GM12864 (cell line): ENCODE results near the gene NAXE.

Source experiments
- DNase-seq: peaks from one replicate; pipeline ENCODE4 v3.0.0-alpha.2; 2011; ENCODE audit warnings: low read depth
- H3K4me3 ChIP-seq: 2 replicates; pipeline ENCODE4 v1.5.1; 2011; ENCODE audit warnings: mild to moderate bottlenecking, low read depth, low read length, control low read depth
- TF ChIP-seq, protein P1 (sequence below): IDR thresholded peaks from 2 replicates; pipeline ENCODE4 v1.5.1; 2011; ENCODE audit warnings: low read depth, mild to moderate bottlenecking, moderate library complexity, low read length, control low read depth, inconsistent platforms; ENCODE audit errors: missing control alignments

NAXE gene

GRCh38 chr1:156632355-156632754 is 40.8 kb downstream of the NAXE start:
- H3K4me3 ChIP-seq, result no peak overlapping the region
- DNase-seq, result no peak
- TF ChIP-seq, protein P1, sequence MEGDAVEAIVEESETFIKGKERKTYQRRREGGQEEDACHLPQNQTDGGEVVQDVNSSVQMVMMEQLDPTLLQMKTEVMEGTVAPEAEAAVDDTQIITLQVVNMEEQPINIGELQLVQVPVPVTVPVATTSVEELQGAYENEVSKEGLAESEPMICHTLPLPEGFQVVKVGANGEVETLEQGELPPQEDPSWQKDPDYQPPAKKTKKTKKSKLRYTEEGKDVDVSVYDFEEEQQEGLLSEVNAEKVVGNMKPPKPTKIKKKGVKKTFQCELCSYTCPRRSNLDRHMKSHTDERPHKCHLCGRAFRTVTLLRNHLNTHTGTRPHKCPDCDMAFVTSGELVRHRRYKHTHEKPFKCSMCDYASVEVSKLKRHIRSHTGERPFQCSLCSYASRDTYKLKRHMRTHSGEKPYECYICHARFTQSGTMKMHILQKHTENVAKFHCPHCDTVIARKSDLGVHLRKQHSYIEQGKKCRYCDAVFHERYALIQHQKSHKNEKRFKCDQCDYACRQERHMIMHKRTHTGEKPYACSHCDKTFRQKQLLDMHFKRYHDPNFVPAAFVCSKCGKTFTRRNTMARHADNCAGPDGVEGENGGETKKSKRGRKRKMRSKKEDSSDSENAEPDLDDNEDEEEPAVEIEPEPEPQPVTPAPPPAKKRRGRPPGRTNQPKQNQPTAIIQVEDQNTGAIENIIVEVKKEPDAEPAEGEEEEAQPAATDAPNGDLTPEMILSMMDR, result no peak

DNA sequence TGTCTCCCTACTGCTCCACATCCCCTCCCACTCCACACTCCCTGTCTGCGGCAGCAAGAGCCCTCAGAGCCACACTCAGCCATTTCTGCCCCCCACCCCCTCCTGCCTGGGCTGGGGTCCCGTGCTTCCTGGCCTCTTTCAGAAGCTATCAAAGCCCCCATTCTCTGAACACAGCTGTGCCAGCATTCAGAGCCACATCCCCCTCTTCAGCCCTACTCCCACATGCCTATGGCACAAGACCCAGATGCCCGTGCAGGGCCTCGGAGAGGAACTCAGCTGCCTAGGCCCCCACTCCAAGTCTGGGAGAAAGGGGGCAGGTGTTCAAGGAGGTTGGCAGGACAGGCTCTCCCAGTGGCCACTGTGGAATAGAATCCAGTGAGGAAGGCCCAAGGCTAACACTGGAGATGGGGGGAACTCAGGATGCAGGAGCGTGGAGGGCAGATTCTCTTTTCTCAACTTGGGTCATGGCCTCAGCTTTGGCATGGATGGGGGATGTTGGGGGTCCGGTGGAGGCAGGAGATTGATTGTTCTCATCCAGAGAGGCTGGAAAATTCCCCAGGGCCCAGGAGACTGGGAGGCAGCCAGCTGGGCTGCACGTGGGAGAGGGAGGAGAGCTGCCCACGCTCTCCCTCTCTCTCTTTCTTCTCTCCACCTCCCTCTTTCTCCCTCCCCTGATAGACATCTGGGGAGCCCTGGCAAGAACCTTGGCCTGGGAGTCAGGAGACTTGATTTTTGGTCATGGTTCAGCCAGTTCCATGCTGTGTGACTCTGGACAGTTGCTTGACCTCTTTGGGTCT is 46.8 kb downstream of the NAXE start:
- no peak for DNase-seq
- no peak overlapping the region for H3K4me3 ChIP-seq
- TF ChIP-seq, protein P1, result no peak

- no peak for DNase-seq
- TF ChIP-seq, protein P1, result no peak
- no peak overlapping the region for H3K4me3 ChIP-seq
Observed at GRCh38 chr1:156639601-156640101, 48.1 kb downstream of the NAXE start.

DNA sequence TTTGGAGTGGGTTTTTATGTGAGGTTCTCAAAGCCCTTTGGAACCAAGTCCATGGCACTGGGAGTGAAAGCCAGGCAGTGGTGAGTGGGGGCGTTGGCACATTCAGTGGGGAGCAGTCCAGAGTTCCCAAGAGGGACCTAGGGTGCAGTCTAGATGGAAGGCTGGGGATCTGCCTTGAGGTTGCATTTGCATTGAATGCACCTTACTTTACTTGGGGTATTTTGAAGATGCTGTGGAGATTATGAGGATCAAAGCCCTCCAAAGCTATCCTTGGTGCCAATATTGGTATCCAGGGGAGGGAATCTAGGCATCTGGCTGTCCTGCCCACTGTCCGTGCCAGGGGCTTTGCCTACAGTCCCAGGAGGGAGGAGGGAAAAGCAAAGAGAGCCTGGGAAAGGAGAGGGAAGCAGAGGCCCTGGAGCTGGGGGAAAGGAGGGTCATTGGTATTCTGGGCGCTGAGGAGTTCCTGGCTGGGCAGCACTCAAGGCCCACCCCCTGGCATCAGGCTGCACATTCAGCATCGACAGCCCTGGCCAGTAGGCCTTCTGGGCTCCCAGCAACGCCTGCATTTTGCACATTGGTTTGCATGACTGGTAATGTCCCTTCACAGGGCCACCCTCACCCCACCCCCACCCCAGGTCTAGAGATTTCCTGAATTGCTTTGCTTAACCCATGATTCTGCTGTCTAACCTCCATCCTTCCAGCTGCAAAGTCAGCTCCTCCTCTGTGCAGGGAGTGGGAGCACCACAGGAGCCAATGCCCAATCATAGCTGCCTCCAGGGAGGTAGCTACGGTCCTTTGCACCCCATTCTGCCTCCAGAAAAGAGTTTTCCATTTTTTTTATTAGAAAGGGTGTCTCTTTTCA is 49.5 kb downstream of the NAXE start:
- TF ChIP-seq, protein P1, result no peak
- no peak for DNase-seq
- H3K4me3 ChIP-seq, result no peak overlapping the region

DNA sequence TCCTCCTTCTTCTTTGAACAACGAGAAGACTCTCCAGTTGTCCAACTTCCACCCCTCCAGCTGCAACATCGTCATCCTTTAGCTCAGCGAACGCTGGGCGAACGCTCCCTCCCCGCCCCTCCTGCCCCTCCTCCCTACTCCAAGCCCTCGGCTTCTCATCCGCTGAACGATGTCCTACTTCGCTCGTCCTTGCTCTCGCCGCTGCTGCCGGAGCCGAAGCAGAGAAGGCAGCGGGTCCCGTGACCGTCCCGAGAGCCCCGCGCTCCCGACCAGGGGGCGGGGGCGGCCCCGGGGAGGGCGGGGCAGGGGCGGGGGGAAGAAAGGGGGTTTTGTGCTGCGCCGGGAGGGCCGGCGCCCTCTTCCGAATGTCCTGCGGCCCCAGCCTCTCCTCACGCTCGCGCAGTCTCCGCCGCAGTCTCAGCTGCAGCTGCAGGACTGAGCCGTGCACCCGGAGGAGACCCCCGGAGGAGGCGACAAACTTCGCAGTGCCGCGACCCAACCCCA is 50.2 kb downstream of the NAXE start, which contains the start of gene BCAN:
Gene BCAN (plus strand): TSS at position 357 of the 504 bp plus-strand sequence. CDS start 3,938 bp downstream, outside the sequence.
- TF ChIP-seq, protein P1, result no peak
- no peak within 1 kb of the TSS for H3K4me3 ChIP-seq
- no peak for DNase-seq

DNA sequence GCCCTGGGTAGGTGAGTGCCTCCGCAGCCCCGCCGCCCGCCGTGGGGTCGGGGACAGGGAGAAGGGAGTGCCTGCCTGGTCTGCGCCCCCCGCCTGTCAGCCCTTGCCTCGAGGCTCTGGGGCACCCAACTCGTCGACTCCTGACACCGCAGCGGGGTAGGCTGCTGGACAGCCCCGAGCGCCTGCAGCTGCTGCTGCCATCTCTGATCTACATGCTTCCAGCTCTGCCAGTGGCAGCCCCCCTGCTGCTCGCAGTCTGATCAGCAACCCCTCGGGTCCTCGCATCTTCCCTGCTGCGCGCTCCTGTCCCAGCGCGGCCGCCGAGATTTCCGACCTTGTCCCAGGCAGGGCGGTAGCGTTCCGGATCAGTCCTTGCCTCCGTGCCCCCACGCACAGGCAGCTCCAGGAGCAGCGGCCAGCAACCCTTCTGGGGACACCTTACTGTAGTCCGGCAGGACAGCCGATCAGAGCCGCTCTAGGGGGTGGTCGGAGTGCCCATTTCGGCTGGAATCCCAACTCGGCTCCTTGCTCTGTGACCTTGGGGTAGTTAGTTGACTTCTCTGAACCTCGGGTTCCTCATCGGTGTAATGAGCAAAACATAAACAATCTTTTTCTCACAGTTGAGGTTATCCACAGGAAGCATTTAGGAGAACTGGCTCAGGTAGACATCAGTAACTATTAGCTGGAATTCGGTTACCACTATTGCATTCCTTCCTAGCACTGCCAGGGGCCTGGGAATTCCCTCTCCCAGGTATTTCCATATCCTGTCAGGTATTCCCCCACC is 50.9 kb downstream of the NAXE start:
- no peak overlapping the region for H3K4me3 ChIP-seq
- DNase-seq, result no peak
- TF ChIP-seq, protein P1, result no peak
